ENCODE data around the gene SYNGR2.

- TF ChIP-seq POLR2AphosphoS5 (IDR thresholded peaks at IDR 0.05; ENCODE audit: low read depth, low read length) (no peak), JUN (IDR thresholded peaks at IDR 0.05; ENCODE audit: low read depth, low read length) (no peak), NRF1 (IDR thresholded peaks at IDR 0.05; ENCODE audit: low read depth, low read length) (no peak), TAF1 (IDR thresholded peaks at IDR 0.05; ENCODE audit: low read depth, low read length) (no peak)
Observed at GRCh38 chr17:78132767-78133178, 35.6 kb upstream of the SYNGR2 start.

Data from H1 (cell line).